Activated naive CD8-positive, alpha-beta T cell (primary cell): Measurements from ENCODE around the gene CLIC3.
A peak's percentile ranks its signal among the peaks of the same experiment; 100 is the strongest.

Experiments used
- H3K27ac Mint-ChIP-seq: one replicate; pipeline ENCODE4 v1.8.0; 2021; ENCODE audit warnings: mixed read lengths
- H3K27me3 Mint-ChIP-seq: one replicate; pipeline ENCODE4 v1.8.0; 2021; ENCODE audit warnings: mixed read lengths
- H3K36me3 Mint-ChIP-seq: one replicate; pipeline ENCODE4 v1.8.0; 2021; ENCODE audit warnings: mixed read lengths
- H3K4me1 Mint-ChIP-seq: one replicate; pipeline ENCODE4 v1.8.0; 2021; ENCODE audit warnings: low read depth, mixed read lengths
- H3K4me3 Mint-ChIP-seq: one replicate; pipeline ENCODE4 v1.8.0; 2021; ENCODE audit warnings: mild to moderate bottlenecking, mixed read lengths
- H3K9me3 Mint-ChIP-seq: one replicate; pipeline ENCODE4 v1.8.0; 2021; ENCODE audit warnings: low read depth, mixed read lengths

The CLIC3 gene

GRCh38 chr9:136955202-136955942 is 41.0 kb downstream of the CLIC3 start:
- H3K4me1 Mint-ChIP-seq, result peaks cover 8% of the 10 kb centered on the region
- no peaks in the 10 kb centered on the region for H3K36me3 Mint-ChIP-seq
- H3K27ac Mint-ChIP-seq, result no peak overlapping the region
- no peaks in the 10 kb centered on the region for H3K9me3 Mint-ChIP-seq
- no peaks in the 10 kb centered on the region for H3K27me3 Mint-ChIP-seq
- no peak overlapping the region for H3K4me3 Mint-ChIP-seq

- no peak overlapping the region for H3K27ac Mint-ChIP-seq
- H3K27me3 Mint-ChIP-seq, result no peaks in the 10 kb centered on the region
- no peaks in the 10 kb centered on the region for H3K9me3 Mint-ChIP-seq
- no peaks in the 10 kb centered on the region for H3K36me3 Mint-ChIP-seq
- no peak overlapping the region for H3K4me3 Mint-ChIP-seq
- peaks cover 2% of the 10 kb centered on the region for H3K4me1 Mint-ChIP-seq
These were observed 41.9 kb downstream of the CLIC3 start for GRCh38 chr9:136954270-136955083.

- Mint-ChIP-seq H3K4me3 (no peak overlapping the region), H3K9me3 (no peaks in the 10 kb centered on the region)
These were observed 42.5 kb downstream of the CLIC3 start for GRCh38 chr9:136953771-136954269.

GRCh38 chr9:136952876-136953770 is 43.2 kb downstream of the CLIC3 start:
- no peak overlapping the region for H3K4me3 Mint-ChIP-seq
- no peaks in the 10 kb centered on the region for H3K9me3 Mint-ChIP-seq
- no peaks in the 10 kb centered on the region for H3K36me3 Mint-ChIP-seq
- no peaks in the 10 kb centered on the region for H3K27me3 Mint-ChIP-seq
- H3K4me1 Mint-ChIP-seq, result peaks cover under 1% of the 10 kb centered on the region
- no peak overlapping the region for H3K27ac Mint-ChIP-seq

More at GRCh38 chr9:136953771-136954269, 42.5 kb downstream of the CLIC3 start:
- H3K36me3 Mint-ChIP-seq, result no peaks in the 10 kb centered on the region
- no peaks in the 10 kb centered on the region for H3K27me3 Mint-ChIP-seq
- no peak overlapping the region for H3K27ac Mint-ChIP-seq
- no peaks in the 10 kb centered on the region for H3K4me1 Mint-ChIP-seq

GRCh38 chr9:136952321-136952850 is 44.0 kb downstream of the CLIC3 start:
- Mint-ChIP-seq H3K27me3 (no peaks in the 10 kb centered on the region), H3K4me3 (no peak overlapping the region), H3K9me3 (no peaks in the 10 kb centered on the region), H3K36me3 (no peaks in the 10 kb centered on the region), H3K4me1 (peaks cover 2% of the 10 kb centered on the region), H3K27ac (no peak overlapping the region)

GRCh38 chr9:136951541-136952320 is 44.6 kb downstream of the CLIC3 start, which contains the start of gene LCN12:
Gene LCN12, plus strand, starts transcription at chr9:136952273. Its CDS starts 55 bp downstream, at chr9:136952328.
- Mint-ChIP-seq H3K4me1 (peaks cover 2% of the 10 kb centered on the region), H3K27me3 (no peaks in the 10 kb centered on the region), H3K36me3 (no peaks in the 10 kb centered on the region), H3K4me3 (peak within 1 kb of the TSS; percentile 23), H3K27ac (no peak within 1 kb of the TSS), H3K9me3 (no peaks in the 10 kb centered on the region)

GRCh38 chr9:136950656-136951276 is 45.6 kb downstream of the CLIC3 start:
- Mint-ChIP-seq H3K27ac (peak overlapping the region; percentile 64), H3K4me3 (peak overlapping the region; percentile 73), H3K27me3 (no peaks in the 10 kb centered on the region), H3K9me3 (no peaks in the 10 kb centered on the region), H3K36me3 (no peaks in the 10 kb centered on the region), H3K4me1 (peaks cover 2% of the 10 kb centered on the region)

- Mint-ChIP-seq H3K27ac (peak overlapping the region; percentile 81), H3K36me3 (no peaks in the 10 kb centered on the region), H3K27me3 (no peaks in the 10 kb centered on the region), H3K9me3 (no peaks in the 10 kb centered on the region), H3K4me3 (peak overlapping the region; percentile 84), H3K4me1 (peaks cover 2% of the 10 kb centered on the region)
These were observed 46.3 kb downstream of the CLIC3 start for GRCh38 chr9:136949817-136950655.

GRCh38 chr9:136949239-136949816 is 47.0 kb downstream of the CLIC3 start:
- Mint-ChIP-seq H3K36me3 (no peaks in the 10 kb centered on the region), H3K27ac (peak overlapping the region; percentile 81), H3K27me3 (no peaks in the 10 kb centered on the region), H3K4me1 (peaks cover 5% of the 10 kb centered on the region), H3K4me3 (peak overlapping the region; percentile 84), H3K9me3 (no peaks in the 10 kb centered on the region)

GRCh38 chr9:136947955-136948510 is 48.3 kb downstream of the CLIC3 start:
- Mint-ChIP-seq H3K27ac (no peak overlapping the region), H3K4me1 (peaks cover 5% of the 10 kb centered on the region), H3K9me3 (no peaks in the 10 kb centered on the region), H3K36me3 (no peaks in the 10 kb centered on the region), H3K27me3 (no peaks in the 10 kb centered on the region), H3K4me3 (peak overlapping the region; percentile 47)

GRCh38 chr9:136947028-136947891 is 49.1 kb downstream of the CLIC3 start:
- no peak overlapping the region for H3K4me3 Mint-ChIP-seq
- H3K27me3 Mint-ChIP-seq, result no peaks in the 10 kb centered on the region
- H3K9me3 Mint-ChIP-seq, result no peaks in the 10 kb centered on the region
- no peaks in the 10 kb centered on the region for H3K36me3 Mint-ChIP-seq
- no peak overlapping the region for H3K27ac Mint-ChIP-seq
- peaks cover 5% of the 10 kb centered on the region for H3K4me1 Mint-ChIP-seq
